ENCODE results near the gene ARMC6.

The ARMC6 gene

DNA sequence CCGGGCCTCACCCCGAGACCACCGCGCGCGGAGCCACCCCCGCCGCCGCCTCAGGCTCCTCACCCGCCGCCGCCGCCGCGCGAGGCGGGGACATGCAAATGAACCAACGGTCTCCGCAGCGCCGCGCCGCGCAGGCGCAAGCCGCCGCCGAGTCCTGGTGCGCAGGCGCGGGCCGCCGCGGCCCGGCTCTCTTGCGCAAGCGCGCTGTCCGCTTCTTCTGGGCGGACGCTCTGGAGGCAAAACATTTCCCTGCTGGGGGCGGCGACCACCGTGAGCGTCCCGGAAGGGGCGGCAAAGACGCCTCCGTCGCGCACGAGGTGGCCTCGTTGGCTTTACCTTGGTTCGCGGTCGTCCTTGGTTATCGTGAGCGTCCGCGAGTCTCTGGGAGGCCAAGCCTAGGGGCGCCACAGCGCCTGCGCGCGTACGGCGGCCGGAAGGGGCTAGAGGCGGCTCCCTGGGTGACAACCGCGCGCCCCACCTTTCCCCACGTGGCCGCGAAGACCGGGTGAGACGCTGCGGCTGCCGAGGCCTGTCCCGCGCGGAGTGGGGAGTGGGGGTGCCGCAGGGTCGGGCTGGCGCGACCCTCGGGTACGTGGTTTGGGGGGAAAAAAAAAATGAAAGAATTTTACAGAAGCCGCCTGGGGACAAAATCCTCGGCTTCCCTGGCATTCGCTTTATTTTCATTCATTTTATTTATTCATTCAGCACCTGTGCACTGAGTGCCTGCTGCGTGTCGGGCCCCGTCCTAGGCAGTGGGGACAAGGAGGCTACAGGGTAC is at the start of gene ARMC6, which contains the start of gene SUGP2:
TSS of gene ARMC6 (plus strand) at position 178 of the 778 bp plus-strand sequence. CDS start 607 bp downstream, outside the sequence.
TSS of gene SUGP2 (minus strand) at position 92 of the 778 bp plus-strand sequence. CDS start 2,446 bp downstream, outside the sequence.
- peak; percentile 93 for DNase-seq (ENCODE audit: low read depth)

DNA sequence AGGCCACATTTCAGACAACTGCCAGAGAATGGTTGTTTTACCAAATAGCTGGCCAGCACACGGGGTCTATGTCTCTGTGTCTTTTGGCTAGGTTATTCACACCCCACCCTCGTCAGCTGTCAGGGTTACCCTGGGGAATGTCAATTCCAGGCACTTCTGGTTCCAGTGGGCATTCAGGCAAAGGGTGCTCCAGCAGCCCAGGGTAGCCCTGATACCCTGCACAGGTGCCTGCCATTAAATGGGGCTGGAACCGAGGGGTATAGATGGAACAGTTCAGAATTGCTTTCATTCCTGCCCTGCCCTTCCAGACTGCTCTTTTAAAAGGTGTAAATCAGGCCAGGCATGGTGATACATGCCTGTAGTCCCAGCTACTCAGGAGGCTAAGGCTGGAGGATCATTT is 49.2 kb upstream of the ARMC6 start:
- no peak for DNase-seq (ENCODE audit: low read depth)

DNA sequence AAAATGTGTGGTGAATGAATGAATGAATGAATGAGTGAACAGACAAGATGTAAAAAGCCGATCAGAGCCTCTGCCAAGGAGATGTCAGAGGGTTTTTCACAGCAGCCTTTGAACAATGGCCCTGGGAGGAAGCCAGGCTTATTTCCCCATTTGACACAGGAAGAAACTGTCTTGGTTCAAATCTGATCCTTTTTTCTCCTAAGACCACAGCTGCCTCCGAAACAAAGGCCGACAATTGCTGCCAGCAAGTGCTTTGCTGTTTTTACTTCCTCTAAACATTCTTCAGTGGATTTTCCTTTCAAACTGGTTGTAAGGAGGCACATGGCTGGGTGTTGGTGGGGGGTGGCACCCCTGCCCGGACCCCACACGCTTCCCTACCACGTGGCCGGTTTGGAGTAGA is 48.1 kb upstream of the ARMC6 start:
- DNase-seq (ENCODE audit: low read depth) = no peak

DNA sequence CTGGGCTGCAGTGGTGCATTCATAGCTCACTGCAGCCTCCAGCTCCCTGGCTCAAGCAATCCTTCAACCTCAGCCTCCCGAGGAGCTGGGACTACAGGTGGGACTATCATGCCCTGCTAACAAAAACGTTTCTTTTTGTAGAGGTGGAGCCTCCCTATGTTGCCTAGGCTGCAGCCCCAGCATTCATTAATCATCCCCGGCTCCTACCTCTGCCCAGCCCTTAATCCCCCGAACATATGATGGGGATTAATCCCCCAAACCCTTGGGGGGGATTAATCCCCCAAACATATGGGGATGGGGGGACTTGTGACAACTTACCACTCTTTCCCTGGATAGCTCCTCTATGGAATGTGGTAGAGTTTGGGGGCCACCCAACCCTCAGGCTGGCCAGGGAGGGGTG is 45.9 kb upstream of the ARMC6 start:
- DNase-seq (ENCODE audit: low read depth) = no peak

DNA sequence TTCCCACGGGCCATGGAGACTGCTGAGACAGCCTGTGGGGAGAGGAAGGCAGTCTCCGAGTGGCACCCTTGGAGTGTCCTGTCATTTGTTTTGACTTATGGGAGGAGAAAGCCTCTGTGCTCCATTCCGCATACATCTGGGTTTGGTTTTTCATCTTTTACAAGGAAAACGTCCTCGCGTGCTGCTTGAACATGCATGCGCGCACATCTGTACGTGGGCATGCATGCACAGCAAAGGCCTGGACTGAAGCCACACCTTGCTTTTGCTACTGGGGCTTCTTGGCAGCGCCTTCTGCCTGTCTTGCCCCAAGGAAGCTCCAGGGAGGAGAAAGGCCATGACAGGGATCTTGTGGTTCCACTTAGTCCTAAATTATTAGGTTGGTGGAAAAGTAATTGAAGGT is 44.1 kb upstream of the ARMC6 start:
- DNase-seq (ENCODE audit: low read depth) = no peak

DNA sequence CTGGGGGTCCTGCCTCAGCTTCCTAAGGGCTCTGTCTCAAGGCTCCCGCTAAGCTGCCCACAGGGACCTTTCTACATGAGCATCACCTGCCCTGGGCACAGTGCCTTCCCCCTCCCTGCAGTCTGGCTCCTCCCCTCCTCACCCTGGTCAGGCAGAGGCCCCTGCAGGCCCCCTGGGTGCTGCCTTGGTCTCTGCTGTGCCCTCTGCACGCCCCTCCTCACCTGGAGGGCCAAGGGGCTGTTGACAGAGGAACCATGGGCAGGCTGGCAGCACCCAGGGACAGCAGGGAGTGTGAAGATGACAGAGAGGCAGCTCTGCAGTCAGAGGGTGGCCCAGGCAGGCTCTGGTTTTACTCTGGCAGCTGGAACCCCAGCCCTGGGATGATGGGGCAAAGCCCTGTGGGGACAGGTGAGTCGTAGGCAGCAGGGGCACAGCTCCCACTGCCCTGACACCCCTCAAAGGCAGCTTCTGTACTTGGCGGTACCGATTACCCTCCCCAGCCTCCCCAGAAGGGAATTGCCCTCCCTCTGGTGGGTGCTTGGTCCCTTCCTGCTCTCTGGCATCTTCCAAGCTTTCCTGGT is 43.2 kb upstream of the ARMC6 start:
- no peak for DNase-seq (ENCODE audit: low read depth)

DNA sequence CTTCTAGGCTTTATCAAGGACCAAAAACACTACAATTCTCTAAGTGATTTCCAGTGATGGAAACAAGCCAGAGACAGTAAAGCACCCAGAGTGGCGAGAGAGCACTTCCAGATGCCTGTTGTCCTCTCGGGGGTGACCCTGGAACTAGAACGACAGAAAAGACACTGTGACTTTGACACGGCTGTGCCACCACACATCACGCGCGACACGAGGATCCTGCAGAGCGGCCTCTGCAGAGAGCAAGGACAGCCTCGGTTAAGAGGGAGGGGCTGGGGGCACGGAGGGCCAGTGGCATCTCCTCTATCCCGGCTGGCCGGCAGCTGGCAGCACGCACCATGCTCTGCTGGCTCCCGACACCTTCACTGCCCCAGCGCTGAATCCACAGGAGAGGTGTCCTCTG is 42.4 kb upstream of the ARMC6 start:
- DNase-seq (ENCODE audit: low read depth) = no peak

DNA sequence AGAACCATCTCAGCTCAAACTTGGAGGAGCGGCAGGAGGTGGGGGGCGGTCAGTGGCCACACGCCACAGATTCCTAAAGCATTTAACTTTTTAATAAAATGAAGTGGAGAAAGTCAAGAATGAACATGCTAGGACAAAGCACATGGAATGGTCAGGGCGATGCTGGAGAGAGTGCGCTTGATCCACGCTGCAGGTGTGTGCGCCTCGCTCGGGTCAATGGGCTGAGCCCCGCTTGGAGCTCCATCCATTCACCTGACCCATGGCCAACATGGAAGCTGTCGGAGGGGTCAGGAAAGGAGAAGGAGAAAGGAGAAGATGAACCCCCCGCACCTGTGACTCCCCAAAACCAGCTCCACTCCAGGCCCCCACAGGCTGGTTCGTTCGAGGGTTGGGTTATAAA is 41.9 kb upstream of the ARMC6 start:
- no peak for DNase-seq (ENCODE audit: low read depth)

DNA sequence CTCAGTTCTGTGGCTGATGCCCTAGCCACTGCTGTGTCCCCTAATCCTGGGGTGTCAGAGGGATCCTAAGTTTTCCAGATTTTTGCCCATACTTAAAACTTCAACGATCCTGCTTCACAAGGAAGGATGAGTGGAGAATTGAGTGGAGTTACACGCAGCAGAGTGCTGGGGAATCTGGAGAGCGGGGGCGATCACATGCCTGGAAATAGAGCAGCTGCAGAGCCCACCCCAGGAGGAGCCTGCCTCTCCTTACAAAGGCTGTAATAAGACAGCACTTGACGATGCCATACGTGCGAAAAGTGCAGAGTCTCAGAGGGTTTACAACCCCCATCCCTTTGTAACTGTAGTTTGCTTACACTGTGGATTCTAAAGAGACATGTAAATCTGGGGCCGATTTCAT is 40.7 kb upstream of the ARMC6 start:
- DNase-seq (ENCODE audit: low read depth) = no peak

DNA sequence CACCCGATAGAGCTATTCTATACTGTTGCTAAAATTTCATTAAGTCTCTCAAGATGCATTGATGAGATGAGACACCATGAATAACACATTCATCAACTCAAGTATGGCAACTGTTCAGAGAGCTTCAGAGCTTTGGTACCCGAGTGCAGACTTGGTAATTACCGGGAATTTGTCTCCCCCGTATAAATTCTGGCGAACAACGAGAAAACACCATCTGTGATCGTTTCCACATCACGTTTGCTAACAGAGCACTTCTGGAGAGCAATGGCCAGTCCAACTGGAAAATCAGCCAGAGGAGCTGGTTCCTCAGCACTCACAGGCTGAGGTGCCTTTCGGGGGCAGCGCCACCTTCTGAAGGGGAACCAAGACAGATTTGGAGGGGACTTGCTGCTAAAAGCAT is 40.3 kb upstream of the ARMC6 start:
- no peak for DNase-seq (ENCODE audit: low read depth)

DNA sequence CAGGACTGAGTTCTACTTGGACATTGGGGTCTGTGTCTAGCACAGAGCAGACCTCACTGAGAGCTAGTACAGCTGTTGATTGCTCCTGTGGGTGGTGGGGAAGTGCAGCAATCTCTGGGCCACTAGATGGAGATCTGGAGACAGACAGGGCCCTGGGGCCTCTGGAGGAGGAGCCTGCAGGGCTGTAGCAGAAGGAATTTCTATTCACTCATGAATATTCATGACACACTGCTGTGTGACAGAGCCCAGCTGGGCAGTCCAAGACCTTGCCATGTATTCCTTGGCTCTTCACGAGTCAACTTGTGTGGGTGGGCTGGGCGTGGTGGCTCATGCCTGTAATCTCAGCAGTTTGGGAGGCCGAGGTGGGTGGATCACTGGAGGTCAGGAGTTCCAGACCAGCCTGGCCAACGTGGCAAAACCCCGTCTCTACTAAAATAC is 37.6 kb upstream of the ARMC6 start:
- DNase-seq (ENCODE audit: low read depth) = no peak

DNA sequence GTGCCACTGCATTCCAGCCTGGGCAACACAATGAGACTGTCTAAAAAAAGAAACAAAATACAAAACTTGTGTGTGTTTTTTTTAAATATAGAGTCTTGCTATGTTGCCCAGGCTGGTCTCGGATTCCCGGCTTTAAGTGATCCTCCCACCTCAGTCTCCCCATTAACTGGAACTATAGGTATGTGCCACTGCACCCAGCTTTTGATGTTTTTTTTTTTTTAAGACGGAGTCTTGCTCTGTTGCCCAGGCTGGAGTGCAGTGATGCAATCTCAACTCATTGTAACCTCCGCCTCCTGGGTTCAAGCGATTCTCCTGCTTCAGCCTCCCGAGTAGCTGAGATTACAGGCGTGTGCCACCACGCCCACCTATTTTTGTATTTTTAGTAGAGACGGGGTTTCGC is 37.1 kb upstream of the ARMC6 start:
- no peak for DNase-seq (ENCODE audit: low read depth)

DNA sequence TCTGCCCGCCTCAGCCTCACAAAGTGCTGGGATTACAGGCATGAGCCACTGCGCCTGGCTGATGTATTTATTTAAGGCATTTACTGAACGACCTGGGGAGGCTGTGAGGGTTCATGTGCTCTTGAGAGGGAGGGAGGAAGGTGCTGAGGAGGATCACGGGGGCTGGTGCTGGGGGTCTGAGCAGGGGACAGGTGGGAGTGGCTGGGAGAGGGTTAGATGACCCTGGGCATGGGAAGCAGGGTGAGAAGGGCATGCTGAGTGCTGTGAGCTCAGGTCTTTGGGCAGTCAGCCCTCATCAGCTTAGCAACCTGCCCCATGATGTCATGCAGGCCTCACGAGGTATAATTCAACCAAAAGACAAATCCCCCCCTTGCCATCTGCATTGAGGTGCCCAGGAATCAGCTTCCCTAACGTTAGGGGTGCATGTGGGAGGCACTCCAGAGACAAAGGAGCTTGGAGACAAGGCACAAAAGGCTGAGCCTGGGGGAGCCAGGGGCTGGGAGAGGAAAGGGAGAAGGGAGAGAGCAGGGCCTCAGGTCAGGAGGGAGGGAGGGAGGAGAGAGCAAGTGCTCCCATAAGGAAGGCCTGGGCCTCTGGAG is 36.5 kb upstream of the ARMC6 start:
- DNase-seq (ENCODE audit: low read depth) = no peak

DNA sequence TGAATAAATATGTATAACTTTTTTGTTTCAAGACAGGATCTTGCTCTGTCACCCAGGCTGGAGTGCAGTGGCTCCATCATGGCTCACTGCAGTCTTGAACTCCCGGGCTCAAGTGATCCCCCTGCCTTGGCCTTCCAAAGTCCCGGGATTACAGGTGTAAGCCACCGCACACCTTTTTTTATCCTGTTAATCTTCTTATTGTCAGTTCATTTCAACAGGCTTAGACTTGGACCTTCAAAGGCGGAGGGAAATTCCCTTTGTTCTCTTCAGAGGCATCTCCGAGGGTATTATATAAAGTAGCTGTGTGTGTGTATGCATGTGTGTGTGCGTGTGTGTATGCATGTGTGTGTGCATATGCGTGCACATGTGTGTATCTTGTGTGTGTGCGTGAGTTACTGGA is 35.1 kb upstream of the ARMC6 start:
- DNase-seq (ENCODE audit: low read depth) = no peak

DNA sequence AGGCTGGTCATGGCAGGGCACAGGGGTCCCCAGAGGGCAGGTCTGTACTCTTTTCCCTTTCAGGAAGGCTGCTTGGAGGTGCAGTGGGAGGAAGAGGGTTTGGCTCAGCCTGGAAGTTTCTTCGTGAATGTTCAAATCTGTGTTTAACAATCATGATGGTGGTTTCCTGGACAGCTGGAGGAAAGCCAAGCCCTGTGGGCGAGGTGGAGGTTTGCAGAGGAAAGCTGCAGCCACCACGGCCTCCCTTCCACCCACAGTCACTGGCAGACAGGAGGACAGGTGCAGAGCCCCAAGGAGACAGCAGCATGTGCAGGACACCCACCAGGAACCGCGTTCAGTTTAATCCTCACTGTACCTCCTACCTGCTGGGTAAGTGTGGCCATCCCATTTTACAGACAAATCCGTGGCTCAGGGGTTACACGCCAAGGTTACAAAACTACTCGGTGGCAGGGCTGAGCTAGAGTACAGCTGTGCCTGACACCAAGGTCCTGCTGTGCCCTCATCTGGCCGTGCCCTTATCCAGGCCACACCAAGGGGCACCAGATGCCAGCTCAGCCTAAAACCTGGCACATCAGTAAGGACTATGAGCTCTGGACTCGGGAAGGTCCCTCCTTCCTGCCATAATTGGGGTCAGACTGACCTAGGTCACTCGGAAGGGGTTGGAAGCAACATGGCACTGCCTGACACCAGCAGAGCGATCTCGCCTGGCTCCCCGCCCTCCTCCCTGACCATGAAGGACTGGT is 34.2 kb upstream of the ARMC6 start:
- no peak for DNase-seq (ENCODE audit: low read depth)

DNA sequence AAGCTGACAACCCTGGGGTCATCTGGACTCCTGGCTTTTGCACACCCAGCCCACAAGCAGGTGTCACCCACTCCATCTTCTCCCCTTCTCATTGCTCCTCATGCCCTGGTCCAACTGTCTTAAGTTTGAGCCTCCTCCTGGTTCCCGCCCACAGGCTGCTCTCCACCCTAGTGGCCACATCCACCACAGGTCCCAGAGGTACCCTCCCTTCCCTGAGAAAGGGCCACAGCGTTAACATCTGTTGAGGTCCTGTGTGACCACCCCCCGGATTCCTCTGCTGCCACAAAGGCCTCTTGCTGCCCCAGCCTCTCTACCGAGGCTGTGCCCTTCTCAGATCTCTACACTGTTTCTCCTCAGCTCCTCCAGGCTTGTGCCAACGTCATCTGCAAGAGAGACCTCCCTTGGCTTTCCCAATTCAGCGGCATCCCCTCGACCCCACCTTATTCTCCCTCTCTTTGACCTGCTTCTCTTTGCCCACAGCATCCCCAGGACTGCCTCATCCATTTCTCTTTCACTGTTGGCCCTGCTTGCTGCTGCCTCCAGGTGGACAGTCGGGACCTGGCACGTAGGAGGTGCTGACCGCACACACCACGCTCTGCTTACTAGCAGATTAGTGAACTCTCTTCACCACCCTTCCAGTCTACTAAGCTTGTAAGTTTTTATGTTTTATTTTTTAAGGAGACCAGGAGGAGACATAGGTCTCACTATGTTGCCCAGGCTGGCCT is 33.3 kb upstream of the ARMC6 start:
- DNase-seq (ENCODE audit: low read depth) = no peak

DNA sequence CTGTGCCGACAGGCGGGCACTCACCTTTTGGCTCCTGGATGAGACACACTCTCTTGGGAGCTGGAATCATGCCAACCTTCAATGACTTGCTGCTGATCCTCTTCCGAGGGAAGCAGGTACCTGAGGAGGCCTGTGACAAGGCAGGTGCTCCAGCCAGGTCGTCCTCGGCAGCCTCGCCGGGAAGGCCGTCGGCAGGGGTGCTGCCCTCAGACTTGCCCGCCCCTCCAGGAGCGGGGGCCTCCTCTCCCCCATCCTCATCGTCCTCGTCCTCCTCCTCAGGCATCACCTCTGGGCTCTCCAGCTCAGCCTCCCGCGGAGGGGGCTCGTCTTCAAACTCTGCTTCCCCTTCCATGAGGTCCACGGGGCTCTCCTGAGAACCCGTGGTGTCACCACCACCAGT is 29.3 kb upstream of the ARMC6 start:
- DNase-seq (ENCODE audit: low read depth) = no peak

DNA sequence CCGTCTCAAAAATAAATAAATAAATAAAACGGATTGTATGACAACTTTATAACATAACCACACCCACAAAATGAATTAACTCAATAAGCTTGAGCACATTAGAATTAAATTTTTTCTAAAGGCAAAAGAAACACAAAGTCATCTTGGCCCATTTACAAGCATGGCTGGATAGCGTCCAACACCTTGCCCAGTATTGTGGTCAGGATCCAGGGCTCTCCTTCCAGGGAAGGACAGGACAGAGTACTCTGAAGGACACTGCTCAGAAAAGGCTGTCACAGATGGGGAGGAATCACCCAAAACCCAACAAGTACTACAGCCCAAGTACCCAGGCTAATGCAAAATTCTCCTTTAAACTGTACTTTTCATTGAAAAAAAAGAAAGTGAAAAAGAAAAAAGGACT is 27.2 kb upstream of the ARMC6 start:
- DNase-seq (ENCODE audit: low read depth) = no peak

DNA sequence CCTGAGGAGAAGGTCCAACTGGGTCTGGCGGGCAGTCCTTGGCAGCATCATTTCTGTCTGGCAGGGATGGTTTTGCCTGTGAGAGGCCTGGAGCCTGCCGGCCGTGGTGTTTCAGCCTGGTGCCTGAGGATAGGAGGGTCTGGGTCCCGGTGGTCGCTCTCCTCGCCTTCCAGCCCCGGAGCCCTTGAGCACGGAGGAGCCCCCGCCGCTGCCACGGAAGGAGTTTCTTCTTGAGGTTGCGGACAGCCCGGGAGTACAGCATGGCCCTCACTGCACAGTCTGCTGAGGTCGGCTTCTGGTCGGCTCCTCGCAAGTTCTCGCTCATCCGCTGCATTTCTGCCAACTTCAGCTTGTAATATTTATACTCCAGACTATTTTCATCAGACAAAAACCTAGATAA is 23.5 kb upstream of the ARMC6 start:
- DNase-seq (ENCODE audit: low read depth) = no peak

DNA sequence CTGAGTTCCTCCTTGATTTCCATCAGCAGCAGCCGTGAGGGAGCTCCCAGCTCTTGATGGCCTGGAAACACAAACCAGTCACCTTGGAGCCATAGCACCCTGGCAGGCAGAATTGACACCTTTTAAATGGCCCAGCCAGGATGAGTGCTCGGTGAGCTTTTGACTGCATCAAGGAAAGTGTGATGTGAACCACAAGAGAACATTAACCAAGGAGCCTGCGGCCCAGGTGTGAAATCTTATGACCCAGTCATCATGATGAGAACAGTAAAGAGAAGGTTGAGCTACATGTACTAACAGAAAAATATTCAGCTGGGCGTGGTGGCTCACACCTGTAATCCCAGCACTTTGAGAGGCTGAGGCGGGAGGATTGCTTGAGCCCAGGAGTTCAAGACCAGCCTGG is 22.9 kb upstream of the ARMC6 start:
- no peak for DNase-seq (ENCODE audit: low read depth)

DNA sequence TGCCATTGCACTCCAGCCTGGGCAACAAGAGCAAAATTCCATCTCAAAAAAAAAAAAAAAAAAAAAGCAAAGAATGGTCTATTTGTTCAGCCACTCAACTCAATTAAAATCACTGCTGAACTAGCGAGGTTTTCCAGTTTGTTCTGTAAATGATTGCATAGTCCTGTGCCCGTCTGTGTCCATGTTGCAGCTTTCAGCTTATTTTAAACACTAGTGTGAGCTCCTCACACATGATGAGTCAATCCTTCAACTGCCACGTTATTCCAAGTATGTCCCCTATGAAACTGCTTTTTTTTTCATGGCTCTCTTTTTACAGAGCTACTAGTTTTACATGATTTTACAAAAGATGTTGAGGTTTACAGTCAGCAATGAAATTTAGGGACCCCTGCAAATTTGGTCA is 12.3 kb upstream of the ARMC6 start:
- DNase-seq (ENCODE audit: low read depth) = no peak

DNA sequence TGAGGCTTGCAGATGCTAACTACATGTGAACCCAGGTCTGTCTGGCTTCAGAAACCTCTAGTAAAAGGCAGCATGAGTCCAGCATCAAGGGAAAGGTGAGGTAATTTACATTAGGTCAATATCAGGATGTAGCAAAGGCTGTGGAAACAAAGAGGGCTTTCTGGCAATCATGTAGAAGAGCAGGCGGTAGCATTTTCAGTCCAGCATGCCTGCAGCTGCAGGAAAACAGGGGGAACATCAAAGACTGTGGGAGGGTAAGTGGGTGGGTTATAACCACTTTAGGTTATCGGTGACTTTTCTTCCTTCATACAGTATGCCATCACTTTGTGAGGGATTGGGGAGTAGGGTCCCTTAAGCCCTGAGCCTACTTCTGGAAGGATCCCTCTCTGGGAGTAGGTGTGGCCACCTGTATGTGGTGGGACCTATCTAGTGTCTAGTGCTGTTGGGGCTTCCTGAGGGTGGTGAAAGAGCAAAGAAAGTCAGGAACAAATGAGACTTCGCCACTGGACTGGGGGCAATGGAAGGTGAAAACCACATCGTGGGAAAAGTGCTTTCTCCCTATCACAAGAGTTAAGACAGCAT is 10.9 kb upstream of the ARMC6 start:
- no peak for DNase-seq (ENCODE audit: low read depth)

All from activated T-cell treated with anti-CD3 and anti-CD28 coated beads for 48 hours (primary cell).